ENCODE results near the gene STXBP4.

The STXBP4 gene

DNA sequence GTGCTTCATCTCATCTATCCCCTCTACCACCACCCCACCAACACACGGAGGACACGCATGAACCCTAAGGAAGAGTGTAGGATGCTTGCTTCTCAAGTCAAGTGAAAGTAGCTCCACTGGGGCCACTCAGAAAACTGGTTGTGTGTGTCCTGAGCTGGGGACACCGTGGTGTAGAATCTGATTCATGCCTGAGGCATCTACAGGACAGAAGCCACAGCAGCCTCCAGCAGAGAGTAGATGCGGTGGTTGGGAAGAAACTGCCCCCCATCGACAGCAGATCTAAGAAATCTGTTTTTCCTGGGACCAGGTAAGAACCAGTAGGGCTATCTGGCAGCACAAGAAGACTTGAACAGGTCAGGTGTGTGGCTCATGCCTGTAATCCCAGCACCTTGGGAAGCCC is 244.3 kb downstream of the STXBP4 start:
- no peak overlapping the region for H2AFZ ChIP-seq (ENCODE audit: low read length)
- no peak overlapping the region for H3K4me2 ChIP-seq (ENCODE audit: low read length)
- H4K20me1 ChIP-seq (ENCODE audit: insufficient read depth, low read length): no peaks in the 10 kb centered on the region
- H3F3A ChIP-seq (ENCODE audit: insufficient read depth, low read length): no peaks in the 10 kb centered on the region
- H3K9ac ChIP-seq (ENCODE audit: low read length): no peak overlapping the region
- H3K4me1 ChIP-seq (ENCODE audit: insufficient read depth, low read length, severe bottlenecking): no peaks in the 10 kb centered on the region
- no peaks in the 10 kb centered on the region for H3K79me2 ChIP-seq (ENCODE audit: insufficient read depth, low read length)
- TF ChIP-seq, protein P1, sequence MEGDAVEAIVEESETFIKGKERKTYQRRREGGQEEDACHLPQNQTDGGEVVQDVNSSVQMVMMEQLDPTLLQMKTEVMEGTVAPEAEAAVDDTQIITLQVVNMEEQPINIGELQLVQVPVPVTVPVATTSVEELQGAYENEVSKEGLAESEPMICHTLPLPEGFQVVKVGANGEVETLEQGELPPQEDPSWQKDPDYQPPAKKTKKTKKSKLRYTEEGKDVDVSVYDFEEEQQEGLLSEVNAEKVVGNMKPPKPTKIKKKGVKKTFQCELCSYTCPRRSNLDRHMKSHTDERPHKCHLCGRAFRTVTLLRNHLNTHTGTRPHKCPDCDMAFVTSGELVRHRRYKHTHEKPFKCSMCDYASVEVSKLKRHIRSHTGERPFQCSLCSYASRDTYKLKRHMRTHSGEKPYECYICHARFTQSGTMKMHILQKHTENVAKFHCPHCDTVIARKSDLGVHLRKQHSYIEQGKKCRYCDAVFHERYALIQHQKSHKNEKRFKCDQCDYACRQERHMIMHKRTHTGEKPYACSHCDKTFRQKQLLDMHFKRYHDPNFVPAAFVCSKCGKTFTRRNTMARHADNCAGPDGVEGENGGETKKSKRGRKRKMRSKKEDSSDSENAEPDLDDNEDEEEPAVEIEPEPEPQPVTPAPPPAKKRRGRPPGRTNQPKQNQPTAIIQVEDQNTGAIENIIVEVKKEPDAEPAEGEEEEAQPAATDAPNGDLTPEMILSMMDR (IDR thresholded peaks at IDR 0.05; ENCODE audit: low read length): no peak
- TF ChIP-seq EZH2 (IDR thresholded peaks at IDR 0.05; ENCODE audit: borderline replicate concordance, low read length): no peak
- H3K9me2 ChIP-seq (ENCODE audit: low read depth, low read length): no peaks in the 10 kb centered on the region
- no peak overlapping the region for H3K4me3 ChIP-seq (ENCODE audit: low read depth, low read length, poor library complexity, severe bottlenecking)
- H3K27ac ChIP-seq (ENCODE audit: low read depth, low read length, poor library complexity, severe bottlenecking): no peak overlapping the region
- no peaks in the 10 kb centered on the region for H3K36me3 ChIP-seq (ENCODE audit: insufficient read depth, low read length)
- H3K27me3 ChIP-seq (ENCODE audit: insufficient read depth, low read length): no peaks in the 10 kb centered on the region
- H3K9me3 ChIP-seq (ENCODE audit: low read length): no peaks in the 10 kb centered on the region

DNA sequence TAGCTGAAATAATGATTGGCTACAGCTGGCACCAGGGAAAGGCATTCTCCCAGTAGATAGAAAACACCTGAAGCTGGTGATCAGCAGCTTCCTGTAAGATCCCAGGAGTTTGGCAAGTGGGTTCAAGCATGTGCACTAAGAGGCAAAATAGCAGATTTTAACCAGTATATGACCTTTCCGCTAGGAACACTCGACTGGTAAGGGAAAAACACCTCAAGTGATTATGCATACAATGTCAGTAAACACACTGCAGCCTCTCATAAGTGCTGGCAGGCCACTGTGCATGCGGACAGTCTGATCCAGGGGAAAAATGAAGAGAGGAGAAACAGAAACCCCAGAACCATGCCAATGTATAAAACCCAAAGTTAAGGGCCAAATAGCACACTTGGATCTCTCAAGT is 247.1 kb downstream of the STXBP4 start:
- no peak for TF ChIP-seq EZH2 (IDR thresholded peaks at IDR 0.05; ENCODE audit: borderline replicate concordance, low read length)
- TF ChIP-seq, protein P1 (IDR thresholded peaks at IDR 0.05; ENCODE audit: low read length): no peak
- Histone ChIP-seq H3K4me1 (ENCODE audit: insufficient read depth, low read length, severe bottlenecking) (no peaks in the 10 kb centered on the region), H3F3A (ENCODE audit: insufficient read depth, low read length) (no peaks in the 10 kb centered on the region), H3K9ac (ENCODE audit: low read length) (no peak overlapping the region), H3K79me2 (ENCODE audit: insufficient read depth, low read length) (no peaks in the 10 kb centered on the region), H3K27me3 (ENCODE audit: insufficient read depth, low read length) (no peaks in the 10 kb centered on the region), H3K4me2 (ENCODE audit: low read length) (no peak overlapping the region), H3K36me3 (ENCODE audit: insufficient read depth, low read length) (no peaks in the 10 kb centered on the region), H3K4me3 (ENCODE audit: low read depth, low read length, poor library complexity, severe bottlenecking) (no peak overlapping the region), H3K9me2 (ENCODE audit: low read depth, low read length) (no peaks in the 10 kb centered on the region), H3K9me3 (ENCODE audit: low read length) (no peaks in the 10 kb centered on the region), H3K27ac (ENCODE audit: low read depth, low read length, poor library complexity, severe bottlenecking) (no peak overlapping the region), H4K20me1 (ENCODE audit: insufficient read depth, low read length) (no peaks in the 10 kb centered on the region), H2AFZ (ENCODE audit: low read length) (no peak overlapping the region)

DNA sequence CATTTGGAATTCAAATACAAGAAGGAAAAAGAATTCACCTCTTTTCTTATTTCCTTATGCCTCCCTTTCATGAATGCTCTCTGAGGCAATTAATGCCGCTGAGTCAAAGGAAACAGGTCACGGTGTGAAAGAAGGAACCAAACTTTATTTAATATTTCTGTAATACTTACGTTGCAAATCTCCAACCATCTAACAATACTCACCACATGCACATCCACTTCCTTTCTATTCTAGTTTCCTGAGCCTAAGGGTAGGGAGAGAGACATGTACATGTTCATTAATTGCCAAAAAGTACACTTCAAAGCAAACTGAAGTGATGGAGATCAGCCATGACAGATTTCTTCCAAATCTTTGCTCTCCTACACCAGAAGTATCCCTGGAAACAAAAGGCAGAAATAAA is 248.3 kb downstream of the STXBP4 start:
- Histone ChIP-seq H3K9me3 (ENCODE audit: low read length) (no peaks in the 10 kb centered on the region), H2AFZ (ENCODE audit: low read length) (no peak overlapping the region), H3K27me3 (ENCODE audit: insufficient read depth, low read length) (no peaks in the 10 kb centered on the region), H3K9ac (ENCODE audit: low read length) (no peak overlapping the region), H3K4me2 (ENCODE audit: low read length) (no peak overlapping the region), H3K4me3 (ENCODE audit: low read depth, low read length, poor library complexity, severe bottlenecking) (no peak overlapping the region), H4K20me1 (ENCODE audit: insufficient read depth, low read length) (no peaks in the 10 kb centered on the region), H3K27ac (ENCODE audit: low read depth, low read length, poor library complexity, severe bottlenecking) (no peak overlapping the region), H3K36me3 (ENCODE audit: insufficient read depth, low read length) (no peaks in the 10 kb centered on the region), H3K79me2 (ENCODE audit: insufficient read depth, low read length) (no peaks in the 10 kb centered on the region), H3K9me2 (ENCODE audit: low read depth, low read length) (no peaks in the 10 kb centered on the region), H3F3A (ENCODE audit: insufficient read depth, low read length) (no peaks in the 10 kb centered on the region), H3K4me1 (ENCODE audit: insufficient read depth, low read length, severe bottlenecking) (no peaks in the 10 kb centered on the region)
- TF ChIP-seq EZH2 (IDR thresholded peaks at IDR 0.05; ENCODE audit: borderline replicate concordance, low read length): no peak
- TF ChIP-seq, protein P1 (IDR thresholded peaks at IDR 0.05; ENCODE audit: low read length): no peak

Data from OCI-LY1 (cell line).